Neural progenitor cell (in vitro differentiated cells): ENCODE data around the gene PEX11B.

Experiments
- CTCF ChIP-seq: fragments of 200-600 bp; sonication (generic); IDR thresholded peaks from 2 replicates; pipeline ENCODE4 v1.5.1; 2017; ENCODE audit warnings: antibody characterized with exemption, mild to moderate bottlenecking
- EZH2 ChIP-seq: fragments of 200-600 bp; sonication (generic); IDR thresholded peaks from 2 replicates; pipeline ENCODE4 v1.6.1; 2017; ENCODE audit warnings: antibody characterized with exemption, mild to moderate bottlenecking, moderate library complexity
- EZH2phosphoT487 ChIP-seq: fragments of 200-600 bp; sonication (generic); IDR thresholded peaks from 2 replicates; pipeline ENCODE4 v1.6.1; 2017; ENCODE audit warnings: antibody characterized with exemption

- TF ChIP-seq EZH2 (no peak), CTCF (no peak), EZH2phosphoT487 (no peak)
Observed at GRCh38 chr1:145957443-145958319, 39.2 kb upstream of the PEX11B start, which contains the start of gene LIX1L.
